Pons (tissue), 1 donor: ENCODE measurements around the gene FYCO1.
"Not testable (repeated sequence)": the region's sequence is repeated elsewhere in the genome, so short reads cannot be mapped to it uniquely, and the experiment has no call there.

Experiments used
- DNase-seq: peaks from one replicate; pipeline ENCODE4 v3.0.0-alpha.2; 2016; ENCODE audit warnings: low spot score

FYCO1 gene

DNA sequence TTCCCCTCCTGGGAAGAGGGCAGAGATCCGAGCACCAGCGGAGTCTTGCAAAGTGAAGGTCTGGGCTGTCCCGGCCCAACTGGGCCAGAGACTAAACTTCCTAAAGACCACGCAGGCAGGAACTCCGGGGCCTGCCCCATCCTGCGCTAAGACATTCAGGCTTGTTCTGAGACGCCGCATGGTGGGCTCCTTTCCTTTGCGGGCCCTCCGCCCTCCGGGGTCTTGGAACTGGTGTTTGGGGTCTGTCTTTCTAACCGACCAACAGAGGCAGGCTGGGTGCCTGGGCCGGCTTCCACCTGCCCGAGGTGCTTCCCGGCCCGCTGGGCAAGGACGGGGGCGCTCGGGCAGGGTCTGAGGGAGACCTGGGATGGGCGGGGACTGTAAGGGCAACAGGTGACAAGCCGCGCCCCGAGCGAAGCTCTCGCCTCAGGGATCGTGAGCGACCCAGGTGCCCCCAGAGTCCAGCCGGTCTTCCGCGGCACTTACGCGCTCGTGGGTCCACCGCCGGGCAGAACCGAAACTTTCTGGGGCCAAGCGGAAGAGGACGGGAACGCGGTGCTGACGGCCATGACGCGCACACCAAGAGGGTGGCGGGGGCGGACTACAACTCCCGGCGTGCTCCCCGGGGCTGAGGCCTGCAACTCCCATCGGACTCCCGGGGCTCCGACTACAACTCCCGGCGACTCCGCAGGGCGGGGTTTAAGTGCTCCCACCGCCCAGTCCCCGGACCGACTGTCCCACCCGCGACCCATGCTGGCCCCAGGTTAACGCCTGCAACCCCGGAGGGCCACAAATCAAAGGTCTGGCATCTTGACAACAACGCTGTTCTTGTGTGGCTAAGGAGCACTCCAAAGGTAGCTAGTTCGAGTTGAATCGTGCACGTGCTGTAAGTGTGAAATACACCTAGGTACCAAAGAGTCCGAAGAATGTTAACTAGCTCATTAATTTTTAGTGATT lies at the start of gene FYCO1:
FYCO1 (minus strand) TSS at position 589 of the 957 bp plus-strand sequence. CDS start 10,914 bp downstream, outside the sequence.
- peak; percentile 74 for DNase-seq

DNA sequence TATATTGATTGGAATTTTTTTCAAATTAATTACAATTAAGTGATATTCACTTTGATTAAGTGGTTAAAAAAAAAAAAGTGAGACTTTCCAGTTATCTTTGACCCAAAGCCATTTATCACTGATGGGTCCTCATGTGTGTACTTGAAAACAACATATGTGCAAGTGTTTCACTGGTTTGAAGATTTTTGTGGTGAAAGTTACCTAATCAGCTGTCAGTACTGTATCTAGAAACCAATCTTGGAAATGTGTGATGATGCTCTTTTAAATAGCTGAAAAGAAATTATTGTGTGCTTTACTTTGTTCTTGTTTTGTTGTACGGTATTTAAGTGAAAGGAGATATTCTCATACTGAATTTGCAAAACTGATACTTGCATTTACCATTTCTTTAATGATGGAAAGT lies 43.3 kb upstream of the FYCO1 start:
- DNase-seq: no peak

DNA sequence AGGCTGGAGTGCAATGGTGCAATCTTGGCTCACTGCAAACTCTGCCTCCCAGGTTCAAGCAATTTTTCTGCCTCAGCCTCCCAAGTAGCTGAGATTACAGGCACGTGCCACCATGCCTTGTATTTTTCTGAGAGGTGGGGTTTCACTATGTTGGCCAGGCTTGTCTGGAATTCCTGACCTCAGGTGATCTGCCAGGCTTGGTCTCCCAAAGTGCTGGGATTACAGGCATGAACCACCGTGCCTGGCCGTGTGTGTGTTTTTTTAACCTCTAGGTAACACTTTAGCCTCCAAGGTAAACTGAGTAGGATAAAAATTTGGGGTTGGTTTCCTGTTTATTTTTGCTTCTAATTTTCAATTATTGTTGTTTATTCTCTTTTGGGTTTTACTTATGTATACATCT lies 42.4 kb upstream of the FYCO1 start:
- not testable (repeated sequence) for DNase-seq

DNA sequence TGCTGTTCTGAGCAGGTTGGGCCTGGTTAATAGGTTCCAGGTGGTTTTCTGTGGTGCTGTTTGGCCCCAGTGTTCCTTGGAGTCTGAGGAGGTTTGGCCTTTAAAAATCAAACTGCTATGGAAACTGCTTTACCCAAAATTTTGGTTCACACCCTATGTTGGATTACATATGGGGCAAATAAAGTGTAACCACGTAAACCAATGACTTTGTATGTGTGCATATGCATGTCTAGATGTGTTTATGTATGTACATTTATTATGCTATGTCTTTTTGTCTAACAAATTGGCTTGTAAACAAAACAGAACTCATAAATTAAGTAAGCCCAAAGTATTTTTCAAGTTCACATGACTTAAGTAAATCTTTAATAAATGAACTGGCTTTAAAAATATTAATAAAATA lies 40.6 kb upstream of the FYCO1 start:
- DNase-seq: no peak

DNA sequence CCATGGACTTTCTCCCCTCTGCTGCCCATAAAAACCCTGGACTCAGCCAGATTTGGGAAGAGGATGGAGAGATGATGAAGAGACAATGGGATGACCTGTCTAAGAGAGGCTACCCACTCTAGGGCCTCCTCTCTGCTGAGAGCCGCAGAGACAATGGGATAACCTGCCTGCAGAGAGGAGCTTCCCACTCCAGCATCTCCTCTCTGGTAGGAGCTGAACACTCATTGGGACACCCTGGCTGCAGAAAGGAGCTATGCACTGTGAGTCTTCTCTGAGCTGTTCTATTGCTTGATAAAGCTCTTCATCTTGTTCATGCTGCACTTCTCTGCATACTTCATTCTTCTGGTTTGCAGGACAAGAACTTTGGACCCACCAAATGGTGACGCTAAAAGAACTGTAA lies 36.1 kb upstream of the FYCO1 start:
- DNase-seq: no peak

DNA sequence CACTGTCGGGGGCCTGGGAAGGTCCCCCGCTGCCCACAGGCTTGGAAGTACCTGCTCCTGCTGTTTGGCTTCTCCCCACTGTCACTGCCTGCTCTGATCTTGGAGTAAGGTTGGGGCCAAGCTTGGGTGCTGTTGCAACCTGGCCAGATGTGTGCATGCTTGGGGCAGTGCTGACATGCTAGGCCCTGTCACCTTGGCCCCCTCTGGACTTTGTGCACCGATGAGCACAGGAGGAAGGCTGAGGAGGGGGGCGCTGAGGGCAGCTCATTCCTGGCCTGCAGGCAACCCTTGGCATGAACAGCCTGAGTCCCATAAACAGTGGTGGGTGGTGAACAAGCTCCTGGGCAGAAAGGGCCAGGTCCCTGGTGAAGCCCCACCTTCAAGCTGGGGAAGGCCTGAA lies 35.6 kb upstream of the FYCO1 start:
- DNase-seq: no peak

DNA sequence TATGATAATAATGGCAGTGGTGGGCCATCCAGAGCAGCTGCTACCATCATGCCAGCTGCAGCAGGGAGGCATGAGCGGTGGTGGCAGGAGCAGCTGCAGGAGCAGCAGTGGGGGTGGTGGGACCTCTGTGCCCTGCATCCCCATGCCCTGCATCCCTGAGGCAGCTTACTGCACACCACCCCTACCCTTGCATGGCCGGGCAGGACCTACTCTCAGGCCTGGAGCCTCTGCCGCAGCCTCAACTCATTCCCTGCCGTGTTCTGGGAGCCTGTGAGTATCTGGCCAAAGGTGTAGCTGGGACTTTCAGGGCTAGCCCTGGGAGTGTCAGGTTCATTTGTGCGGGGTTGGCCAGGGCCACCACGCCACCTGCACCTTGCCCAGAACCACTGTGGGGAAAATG lies 35.0 kb upstream of the FYCO1 start:
- no peak for DNase-seq

DNA sequence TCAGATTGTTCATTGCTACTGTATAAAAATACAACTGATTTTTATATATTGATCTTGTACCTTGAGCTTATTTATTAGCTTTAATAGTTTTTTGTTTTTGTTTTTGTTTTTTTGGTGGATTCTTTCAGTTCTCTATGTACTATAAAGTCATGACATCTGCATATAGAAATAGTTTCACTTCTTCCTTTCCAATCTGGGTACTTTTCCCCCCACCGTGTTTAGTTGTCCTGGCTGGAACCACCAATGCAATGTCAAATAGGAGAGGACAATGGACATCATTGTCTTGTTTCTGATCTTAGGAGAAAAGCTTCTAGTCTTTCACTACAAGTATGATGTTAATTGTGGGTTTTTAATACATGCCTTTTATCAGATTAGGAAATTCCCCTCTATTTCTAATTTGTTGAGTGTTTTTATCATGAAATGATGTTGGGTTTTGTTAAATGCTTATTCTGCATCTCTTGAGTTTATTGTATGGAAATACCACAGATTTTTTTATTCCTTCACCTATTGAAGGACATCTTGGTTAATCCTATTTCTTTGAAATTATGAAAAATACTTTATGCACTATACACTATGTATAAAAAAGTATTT lies 34.4 kb upstream of the FYCO1 start:
- peak; percentile 51 for DNase-seq

DNA sequence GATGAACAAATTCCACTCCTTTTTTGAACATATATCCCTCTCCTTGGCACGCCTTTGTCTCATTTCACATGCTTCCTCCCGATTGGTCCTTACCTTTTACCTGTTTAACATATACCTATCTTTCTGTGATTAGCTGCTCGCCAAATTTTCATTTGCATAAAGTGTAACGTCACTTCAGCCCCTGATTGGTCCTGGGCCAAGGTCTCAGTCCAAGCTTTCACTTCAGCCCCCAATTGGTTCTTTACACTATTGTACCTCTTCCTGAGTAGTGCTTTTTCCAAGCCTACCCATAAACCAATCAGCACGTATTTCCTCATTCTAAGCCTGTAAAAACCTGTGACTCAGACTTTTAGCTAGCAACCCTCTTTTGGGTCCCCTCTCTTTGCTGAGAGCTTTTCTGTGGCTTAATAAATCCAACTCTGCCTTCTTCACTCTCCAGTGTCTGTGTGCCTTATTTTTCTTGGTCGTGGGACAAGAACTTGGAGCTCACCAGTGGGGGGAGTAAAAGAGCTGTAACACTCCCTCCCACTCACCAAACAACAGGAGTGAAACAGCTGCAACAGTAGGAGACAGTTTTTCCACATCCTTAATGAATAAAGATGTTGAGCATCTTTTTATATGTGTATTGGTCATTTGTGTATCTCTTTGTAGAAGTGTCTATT lies 32.2 kb upstream of the FYCO1 start:
- no peak for DNase-seq

DNA sequence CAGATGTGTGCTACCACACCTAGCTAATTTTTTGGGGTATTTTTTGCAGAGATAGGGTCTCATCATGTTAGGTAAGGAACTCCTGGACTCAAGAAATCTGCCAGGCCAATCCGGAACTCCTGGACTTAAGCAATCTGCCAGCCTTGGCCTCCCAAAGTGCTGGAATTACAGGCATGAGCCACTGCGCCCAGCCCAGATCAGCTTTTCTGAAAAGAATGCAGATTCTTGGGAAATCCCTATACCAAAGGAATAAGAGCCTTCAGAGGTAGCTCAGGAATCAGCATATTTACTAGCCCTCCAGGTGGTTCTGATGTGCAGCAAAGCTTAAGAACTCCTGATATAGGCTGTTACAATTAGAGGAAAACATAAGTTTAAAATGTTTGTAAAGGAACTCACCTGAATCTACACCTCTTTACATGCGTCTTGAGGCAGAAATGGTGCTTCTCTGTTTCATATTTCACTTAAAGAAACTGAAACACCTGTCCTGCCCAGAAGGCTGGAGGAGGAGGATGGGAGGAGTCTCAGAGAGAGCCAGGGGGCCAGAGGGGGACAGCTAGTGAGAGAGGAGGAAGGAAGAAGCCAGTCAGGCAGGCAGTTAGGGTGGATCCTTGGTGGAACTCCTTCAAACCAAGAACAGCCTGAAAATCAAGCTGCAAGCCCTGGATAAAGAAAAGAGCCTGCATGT lies 31.5 kb upstream of the FYCO1 start, which contains the start of gene XCR1:
XCR1 (minus strand) TSS at position 463 of the 685 bp plus-strand sequence. CDS start 5,536 bp downstream, outside the sequence.
- DNase-seq: no peak

DNA sequence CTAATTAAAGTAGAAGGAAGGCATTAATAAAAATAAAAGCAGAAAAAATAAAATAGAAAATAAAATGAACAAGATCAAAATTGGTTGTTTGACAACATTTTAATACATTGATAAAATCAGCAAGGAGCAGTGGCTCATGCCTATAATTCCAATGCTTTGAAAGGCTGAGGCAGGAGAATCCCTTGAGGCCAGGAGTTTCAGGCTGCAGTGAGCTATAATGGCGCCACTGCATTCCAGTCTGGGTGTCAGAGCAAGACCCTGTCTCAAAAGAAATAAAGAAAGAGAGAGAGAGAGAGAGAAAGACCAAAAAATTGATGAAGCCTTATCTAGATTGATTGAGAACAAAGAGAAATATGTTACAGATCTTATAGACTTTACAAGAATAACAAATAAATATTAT lies 29.5 kb upstream of the FYCO1 start:
- no peak for DNase-seq

DNA sequence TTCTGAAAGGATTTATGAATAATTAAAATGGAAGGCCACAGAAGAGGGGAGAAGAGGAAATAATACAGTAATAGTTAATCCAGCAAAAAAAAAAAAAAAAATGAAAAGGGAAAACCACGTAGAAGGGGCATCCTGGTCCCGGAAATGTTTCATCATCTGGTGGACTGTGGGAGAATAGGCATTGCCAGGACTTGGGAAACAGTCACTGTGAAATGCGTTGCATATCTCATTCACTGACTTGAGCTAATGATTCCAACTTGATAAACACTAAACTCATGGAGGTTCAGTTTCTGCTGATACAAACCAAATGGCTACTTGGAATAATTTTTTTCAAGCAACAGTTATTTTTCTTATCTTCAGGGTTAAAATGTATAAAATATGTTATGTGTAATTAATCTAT lies 28.5 kb upstream of the FYCO1 start:
- no peak for DNase-seq

DNA sequence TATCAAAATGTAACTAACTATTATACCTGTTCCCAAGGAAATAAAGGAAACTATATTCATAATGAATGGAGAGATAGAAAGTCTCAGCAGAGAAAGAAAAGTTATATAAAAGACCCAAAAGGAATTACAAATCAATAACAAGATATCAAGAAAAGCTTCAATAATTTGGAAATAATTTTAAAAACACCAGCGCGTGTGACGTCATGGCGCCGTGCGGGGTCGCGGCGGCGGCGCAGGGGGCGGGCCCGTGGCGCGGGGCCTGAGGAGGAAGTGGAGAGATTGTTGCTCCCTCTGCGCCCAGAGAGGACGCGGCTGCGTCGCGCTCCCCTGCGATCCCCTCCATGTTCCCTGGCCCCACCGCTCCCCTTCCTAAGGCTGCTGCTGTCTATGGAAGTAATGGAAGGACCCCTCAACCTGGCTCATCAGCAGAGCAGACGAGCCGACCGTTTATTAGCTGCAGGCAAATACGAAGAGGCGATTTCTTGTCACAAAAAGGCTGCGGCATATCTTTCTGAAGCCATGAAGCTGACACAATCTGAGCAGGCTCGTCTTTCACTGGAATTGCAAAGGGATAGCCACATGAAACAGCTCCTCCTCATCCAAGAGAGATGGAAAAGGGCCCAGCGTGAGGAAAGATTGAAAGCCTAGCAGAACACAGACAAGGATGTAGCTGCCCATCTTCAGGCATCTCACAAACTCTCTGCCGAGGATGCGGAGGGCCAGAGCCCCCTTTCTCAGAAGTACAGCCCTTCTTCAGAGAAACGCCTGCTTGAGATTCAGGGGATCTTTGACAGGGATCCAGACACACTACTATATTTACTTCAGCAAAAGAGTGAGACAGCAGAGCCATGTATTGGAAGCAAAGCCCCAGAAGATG lies 27.5 kb upstream of the FYCO1 start:
- DNase-seq: no peak

DNA sequence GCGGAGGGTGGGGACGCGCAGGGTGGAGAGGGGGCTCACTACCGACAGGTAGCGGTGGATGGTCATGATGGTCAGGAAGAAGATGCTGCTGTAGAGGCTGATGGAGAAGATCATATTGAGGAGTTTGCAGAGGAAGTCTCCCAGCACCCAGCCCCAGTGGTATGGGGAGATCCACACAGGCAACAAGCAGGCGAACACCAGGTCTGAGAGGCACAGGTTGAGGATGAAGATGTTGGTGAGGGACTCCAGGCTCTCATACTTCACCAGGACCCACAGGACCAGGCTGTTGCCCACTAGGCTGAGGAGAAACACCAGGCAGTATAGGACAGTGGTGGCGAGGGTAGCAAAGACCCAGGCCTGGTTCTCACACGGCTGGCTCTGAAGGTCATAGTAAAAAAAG lies 25.9 kb upstream of the FYCO1 start:
- no peak for DNase-seq

DNA sequence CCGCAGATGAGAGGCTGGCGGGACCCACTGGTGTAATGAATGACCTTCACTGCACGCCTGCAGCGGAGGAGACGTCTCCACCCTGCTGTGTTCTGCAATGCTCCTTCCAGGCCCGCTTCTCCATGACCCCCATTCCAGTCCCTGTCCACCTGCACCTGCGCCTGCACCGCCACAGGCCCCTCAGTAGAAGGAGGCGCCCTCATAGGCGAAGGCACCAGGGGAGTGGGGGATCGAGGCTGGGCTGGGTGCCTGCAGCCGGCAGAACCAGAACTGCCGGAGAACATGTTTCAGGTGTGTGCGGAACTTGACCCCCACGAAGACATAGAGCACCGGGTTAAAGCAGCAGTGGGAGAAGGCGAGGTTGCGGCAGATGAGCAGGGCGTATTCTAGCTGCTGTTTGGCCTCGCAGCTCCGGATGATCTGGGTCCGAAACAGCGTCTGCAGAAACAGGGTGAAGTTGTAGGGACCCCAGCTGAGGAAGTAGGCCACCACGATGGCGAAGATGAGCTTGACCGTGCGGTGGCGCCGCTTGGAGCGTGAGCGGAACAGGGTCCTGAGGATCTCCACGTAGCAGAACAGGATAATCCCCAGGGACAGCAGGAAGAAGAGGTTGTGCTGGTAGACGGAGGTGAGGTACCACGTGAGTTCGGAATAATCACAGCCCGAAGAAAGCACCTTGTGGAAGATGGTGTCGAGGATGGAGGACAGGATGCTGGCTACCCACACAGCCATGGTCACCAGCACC lies 25.3 kb upstream of the FYCO1 start:
- DNase-seq: no peak

DNA sequence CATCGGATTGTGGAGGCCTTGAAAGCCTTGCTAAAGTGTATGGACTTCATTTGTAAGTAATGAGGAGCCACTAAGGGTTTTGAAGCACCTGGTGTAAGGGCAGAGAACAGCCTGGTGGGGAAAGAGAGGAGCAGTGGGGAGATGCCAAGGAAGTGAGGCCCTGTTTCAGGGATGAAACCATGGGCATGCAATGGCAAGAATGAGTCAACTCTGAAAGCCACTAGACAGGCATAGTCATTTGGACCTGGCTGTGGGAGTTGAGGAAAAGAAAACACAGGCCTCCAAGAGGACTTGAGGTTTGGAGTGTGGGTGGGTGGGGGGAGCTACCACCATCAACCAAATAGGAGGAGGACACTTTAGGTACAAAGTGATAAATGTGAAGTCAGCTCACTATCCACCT lies 24.1 kb upstream of the FYCO1 start:
- no peak for DNase-seq

DNA sequence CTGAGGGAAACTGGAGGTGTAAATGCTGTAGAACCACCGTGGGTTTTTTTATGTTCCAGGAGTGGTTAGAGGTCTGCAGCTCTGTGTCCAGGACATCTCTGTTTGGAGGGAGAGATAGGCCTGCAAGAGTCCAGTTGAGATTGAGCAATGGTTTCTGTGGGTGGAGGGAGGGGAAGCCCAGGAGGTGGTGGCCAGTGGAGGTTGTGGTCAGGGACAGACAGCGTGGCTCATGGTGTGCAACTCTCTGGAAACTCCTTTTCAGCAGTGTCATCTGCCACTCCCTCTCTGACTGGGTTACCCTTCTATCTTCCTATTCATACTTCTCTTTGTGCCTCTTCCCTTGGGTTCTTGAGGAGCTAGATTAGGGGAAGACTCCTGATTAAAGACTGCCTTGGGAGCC lies 22.1 kb upstream of the FYCO1 start:
- peak; percentile 55 for DNase-seq

DNA sequence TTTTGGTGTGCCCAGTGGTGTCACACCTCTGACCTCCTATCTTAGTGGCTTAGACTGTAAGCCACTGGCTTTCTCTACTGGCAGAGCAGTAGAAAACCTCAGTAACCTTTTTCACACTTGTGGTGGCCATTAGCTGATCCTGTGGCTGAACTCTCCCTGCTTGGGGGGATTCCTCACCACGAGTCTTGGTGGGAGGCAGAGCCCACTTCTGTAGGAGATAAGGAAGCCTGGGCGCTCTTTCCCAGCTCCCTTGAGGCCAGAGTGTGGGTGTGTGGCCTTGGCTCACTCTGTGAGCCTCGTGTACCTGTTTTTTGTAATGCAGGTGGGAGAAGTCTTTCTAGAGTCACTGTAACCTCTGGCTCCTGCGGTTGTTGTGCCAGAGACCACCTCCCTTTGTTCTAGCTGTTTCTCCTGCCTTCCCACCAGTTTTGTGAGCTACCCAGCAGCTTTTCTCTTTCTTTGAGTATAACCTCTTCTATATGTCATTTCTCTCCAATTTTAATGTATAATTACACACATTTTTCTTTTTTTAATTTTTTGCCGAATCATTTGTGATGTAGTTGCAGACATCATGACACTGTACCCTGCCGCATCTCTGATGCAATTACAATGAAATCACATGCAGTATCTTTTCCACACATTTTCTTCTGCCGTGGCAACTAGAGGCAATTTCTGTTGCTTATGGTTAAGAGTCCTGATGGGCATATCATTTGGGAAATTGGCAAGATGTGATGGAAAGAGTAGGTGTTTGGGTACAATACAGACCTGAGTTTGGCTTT lies 17.9 kb upstream of the FYCO1 start:
- no peak for DNase-seq

DNA sequence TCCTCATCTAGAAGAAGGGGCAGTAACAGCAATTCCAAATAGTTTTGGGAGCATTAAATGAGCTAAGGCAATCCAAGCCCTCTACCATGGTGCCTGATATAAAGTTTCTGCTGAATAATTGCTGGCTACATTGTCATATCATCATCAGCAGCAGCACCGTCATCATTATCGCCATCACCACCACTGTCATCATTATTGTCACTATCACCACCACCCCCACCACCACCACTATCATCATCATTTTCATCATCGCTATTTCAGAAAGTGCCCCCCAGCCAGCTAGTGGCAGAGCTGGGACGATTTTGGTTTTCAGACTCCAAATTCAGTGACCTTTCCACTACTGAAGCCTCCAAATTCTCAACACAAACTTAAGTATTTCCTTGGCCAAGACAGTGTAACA lies 16.6 kb upstream of the FYCO1 start:
- DNase-seq: no peak
